Fibroblast of skin of back (primary cell): Measurements from ENCODE around the gene ST6GALNAC1.
"Not testable (repeated sequence)": the region's sequence is repeated elsewhere in the genome, so short reads cannot be mapped to it uniquely, and the experiment has no call there.

Source experiments
- DNase-seq: peaks from one replicate; pipeline ENCODE4 v3.0.0-alpha.2; 2013

ST6GALNAC1 gene

GRCh38 chr17:76640550-76641380 is 2.8 kb downstream of the ST6GALNAC1 start:
- no peak for DNase-seq

DNA sequence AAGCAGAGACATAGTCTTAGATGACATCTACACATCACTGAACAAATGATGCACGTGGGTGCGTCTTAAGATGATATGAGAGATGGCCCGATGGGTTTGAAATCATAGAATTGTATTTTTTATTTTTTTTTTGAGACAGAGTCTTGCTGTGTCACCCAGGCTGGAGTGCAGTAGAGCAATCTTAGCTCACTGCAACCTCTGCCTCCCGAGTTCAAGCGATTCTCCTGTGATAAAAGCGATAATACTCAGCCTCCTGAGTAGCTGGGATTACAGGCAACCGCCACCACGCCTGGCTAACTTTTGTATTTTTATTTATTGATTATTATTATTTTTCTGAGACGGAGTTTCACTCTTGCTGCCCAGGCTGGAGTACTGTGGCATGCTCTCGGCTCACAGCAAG is 5.3 kb downstream of the ST6GALNAC1 start:
- no peak for DNase-seq

DNA sequence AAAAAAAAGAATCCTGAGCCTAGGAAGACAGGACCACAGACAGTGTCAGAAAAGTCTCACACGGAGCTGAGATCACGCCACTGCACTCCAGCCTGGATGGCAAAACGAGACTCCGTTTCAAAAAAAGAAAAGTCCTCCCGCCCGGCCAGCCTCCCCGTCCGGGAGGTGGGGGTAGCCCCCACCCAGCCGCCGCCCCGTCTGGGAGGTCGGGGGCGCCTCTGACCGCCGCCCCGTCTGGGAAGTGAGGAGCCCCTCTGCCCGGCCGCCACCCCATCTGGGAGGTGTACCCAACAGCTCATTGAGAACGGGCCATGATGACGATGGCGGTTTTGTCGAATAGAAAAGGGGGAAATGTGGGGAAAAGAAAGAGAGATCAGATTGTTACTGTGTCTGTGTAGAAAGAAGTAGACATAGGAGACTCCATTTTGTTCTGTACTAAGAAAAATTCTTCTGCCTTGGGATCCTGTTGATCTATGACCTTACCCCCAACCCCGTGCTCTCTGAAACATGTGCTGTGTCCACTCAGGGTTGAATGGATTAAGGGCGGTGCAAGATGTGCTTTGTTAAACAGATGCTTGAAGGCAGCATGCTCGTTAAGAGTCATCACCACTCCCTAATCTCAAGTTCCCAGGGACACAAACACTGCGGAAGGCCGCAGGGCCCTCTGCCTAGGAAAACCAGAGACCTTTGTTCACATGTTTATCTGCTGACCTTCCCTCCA is 6.9 kb downstream of the ST6GALNAC1 start:
- not testable (repeated sequence) for DNase-seq

DNA sequence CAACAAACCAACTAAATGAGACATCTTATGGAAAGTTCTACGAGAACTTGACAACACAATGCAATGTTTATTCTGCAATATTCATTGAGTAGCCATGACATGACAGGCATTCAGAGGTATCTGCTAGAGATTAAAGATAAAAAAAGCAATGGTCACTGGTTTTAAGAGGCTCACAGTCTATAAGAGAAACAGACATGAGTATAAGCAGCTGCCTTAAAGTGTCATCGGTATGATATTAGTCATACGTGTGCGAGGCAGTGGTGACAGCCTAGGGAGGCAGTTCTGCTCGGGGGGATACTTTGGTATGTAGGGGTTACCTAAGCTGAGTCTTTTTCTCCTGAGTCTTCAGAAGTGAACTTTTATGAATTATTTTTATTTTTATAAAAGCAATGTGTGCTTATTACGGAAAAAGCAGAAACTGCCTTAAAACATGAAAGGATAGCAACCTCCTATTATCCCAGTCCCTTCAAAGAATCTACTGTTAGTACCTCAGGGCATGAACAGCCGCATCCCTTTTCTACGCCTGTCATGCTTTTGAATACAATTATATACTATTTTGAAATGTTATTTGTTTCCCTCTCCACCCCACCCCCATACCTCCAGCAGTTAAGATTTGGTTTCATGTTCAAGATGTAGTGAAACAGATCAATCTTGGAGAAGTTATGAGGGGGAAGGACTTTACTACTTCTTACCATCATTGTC is 7.7 kb downstream of the ST6GALNAC1 start:
- peak; percentile 56 for DNase-seq

DNA sequence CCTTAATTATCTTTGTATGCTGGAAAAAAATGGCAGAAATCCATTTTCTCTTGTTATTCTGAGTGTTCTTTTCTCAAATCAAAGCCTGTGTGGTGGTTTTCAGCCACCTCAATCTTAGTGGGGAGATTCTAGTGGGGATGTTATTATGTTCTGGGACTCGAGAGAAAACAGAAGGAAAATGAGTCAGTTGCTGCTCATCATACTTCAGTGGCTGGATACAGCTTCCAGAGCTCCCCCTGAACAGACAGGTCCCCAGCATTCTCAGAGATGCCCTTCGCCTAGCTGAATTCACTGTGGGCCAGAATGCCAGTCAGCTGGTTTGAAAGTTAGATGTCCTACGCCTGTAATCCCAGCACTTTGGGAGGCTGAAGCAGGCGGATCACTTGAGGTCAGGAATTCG is 8.5 kb downstream of the ST6GALNAC1 start:
- peak; percentile 22 for DNase-seq

DNA sequence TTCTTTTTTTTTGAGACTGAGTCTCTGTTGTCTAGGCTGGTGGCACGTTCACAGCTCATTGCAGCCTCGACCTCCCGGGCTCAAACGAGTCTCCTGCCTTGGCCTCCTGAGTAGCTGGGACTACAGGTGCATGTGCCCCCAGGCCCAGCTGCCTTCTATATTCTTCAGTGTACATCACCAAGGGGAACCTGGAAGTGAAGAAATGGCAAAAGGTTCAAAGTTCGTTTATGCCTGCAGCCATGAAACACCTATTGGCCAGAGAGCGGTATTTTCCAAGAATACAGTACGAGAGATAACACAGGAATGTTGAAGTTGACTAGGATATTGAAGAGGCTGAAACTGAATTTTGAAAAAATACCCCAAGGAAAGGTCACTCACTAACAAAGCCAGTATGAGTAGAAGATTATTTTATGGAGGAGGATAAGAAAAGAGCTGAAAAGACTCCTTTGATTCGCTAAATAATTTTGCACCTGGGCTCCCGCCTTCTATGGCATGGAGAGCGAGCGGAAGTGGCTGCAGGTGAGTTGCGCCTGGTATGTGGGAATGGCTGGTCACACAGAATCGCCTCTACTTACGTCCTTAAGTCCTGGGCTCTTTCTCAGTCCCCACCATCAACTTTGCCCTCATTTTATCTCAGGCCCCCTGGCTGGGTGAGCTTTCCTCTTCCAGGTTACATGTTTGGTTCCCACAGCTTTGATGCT is 9.8 kb downstream of the ST6GALNAC1 start:
- no peak for DNase-seq

- DNase-seq: no peak
Observed at GRCh38 chr17:76631821-76632565, 11.6 kb downstream of the ST6GALNAC1 start.

DNA sequence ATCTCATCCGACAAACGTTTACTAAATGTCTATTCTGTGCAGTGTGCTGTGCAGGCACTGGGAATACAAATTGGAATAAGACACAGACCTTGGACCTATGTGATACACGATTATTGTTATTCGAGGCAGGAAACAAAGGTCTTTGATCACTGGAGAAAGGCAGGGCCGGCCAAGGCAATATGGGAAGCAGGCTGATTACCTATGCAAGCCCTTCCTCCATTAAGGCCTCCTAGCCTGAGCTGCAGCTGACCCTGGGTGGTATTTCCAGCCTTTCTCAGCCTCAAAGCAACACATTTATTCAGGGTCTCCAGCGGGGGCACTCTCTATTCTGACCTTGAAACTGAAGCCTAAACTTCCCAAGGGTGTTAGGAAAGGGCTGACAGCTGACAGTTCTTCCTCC is 13.4 kb downstream of the ST6GALNAC1 start:
- no peak for DNase-seq

DNA sequence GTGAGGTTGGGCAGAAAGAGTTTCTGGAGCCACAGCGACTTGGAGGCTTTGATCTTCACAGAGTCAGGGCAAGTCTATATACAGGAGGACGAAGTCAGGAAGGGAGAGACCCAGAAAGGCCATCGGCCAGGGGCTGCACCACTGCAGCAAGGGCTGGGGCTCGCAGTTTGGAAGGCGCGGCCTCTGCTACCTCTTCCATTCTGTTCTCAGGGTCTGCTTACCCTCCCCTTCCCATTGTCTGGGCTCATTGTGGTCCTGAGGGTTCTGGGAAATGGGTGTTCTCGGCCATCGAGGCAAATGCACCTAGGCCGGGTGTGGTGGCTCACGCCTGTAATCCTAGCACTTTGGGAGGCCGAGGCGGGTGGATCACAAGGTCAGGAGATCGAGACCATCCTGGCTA is 16.0 kb downstream of the ST6GALNAC1 start:
- DNase-seq: no peak

GRCh38 chr17:76626442-76626841 is 17.1 kb downstream of the ST6GALNAC1 start:
- DNase-seq: no peak

- no peak for DNase-seq
Observed at GRCh38 chr17:76625496-76625895, 18.1 kb downstream of the ST6GALNAC1 start.

GRCh38 chr17:76623271-76624146 is 20.0 kb downstream of the ST6GALNAC1 start:
- DNase-seq: peak; percentile 59

DNA sequence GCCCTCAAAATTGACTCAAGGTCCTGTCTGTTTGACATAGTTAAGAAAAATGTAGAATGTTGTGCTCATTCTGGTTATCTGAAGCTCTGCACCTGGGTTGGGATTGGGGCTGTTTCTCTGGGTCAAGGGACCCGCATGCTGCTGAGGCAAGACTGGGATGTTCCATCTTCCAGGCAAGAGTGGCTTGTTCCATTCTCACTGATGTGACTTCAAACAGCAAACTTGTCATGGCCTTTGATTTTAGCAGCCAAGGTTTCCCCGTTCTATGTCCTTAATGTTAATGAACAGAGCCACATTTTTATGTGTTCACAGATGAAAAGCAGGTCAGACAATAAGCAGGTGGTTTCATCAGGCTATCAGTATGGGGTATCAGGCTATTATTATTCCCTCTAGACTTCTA is 25.7 kb downstream of the ST6GALNAC1 start:
- DNase-seq: no peak

DNA sequence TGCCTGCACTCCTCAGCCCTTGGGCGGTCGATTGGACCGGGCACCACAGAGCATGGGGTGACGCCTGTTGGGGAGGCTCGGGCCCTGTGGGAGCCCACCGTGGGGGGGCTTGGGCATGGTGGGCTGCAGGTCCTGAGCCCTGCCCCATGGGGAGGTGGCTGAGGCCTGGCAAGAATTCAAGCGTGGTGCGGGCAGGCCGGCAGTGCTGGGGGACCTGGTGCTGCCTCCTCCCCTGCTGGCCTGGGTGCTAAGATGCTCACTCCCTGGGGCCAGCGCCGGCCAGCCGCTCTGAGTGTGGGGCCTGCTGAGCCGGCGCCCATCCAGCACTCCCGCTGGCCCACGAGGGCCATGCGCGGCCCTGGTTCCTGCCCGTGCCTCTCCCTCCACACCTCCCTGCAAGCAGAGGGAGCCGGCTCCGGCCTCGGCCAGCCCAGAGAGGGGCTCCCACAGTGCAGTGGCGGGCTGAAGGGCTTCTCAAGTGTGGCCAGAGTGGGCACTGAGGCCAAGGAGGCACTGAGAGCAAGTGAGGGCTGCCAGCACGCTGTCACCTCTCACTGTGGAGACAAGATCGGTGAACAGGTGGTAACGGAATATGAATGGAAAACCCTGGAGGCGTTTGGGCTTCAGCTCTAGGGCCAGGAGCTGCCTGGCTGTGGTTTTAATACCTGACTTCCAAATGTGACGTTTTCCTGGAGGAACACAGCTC is 28.5 kb downstream of the ST6GALNAC1 start:
- no peak for DNase-seq

GRCh38 chr17:76614064-76614759 is 29.3 kb downstream of the ST6GALNAC1 start:
- DNase-seq: not testable (repeated sequence)

DNA sequence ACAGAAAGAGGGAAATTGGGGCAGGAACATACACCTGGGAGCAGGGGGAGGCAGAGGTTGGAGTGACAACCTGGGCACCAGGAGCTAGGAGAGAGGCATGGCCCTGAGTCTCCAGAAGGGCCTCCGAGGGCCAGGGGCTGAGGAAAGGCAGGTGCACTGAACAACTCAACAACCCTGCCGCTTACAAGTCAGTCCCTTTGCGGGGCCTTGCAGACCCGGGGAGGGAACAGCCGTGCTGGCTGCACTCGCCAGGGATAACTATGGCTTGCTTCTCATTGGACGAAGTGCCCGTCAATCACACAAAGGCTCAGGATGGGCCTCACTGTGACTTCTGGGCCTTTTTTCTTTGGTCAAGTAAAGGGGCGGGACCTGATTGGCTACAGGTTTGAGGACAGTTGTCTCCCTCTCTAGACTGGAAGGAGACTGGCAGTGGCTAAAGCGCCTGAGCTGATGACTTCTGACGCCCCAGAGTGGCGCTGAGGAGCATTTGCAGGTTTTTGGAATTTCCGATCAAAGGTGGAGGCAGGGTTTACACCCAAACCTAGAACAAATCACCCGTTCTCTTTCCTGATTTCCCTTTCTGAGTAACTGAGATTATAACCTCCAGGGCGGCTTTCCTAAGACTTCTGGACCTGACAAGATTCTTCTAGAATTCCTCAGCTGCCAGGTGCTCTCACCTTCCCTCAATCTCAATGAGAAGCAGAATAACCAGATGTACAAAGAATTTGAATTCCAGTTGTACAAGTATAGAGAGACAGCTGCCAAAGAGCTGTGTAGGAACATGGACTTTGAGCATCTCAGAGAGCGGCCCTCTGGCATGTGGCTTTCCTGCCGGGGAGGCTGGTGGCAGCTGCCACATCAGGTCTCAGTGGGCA is 30.3 kb downstream of the ST6GALNAC1 start:
- DNase-seq: no peak

GRCh38 chr17:76612465-76612864 is 31.1 kb downstream of the ST6GALNAC1 start:
- DNase-seq: no peak

DNA sequence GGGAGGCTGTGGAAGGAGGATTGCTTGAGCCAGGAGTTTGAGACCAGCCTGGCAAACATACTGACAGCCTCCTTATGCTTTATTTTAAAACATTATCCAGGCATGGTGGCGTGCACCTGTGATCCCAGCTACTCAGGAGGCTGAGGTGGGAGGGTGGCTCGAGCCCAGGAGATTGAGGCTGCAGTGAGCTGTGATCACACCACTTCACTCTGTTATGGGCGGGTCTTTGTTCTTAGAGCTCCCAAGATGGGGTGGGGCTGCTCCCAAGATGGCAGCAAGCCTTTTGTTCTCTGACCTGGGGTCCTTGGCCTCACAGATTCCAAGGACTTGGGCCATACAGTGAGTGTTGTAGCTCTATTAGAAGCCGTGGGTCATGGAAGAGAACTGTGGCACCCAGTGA is 31.8 kb downstream of the ST6GALNAC1 start:
- DNase-seq: no peak
